NCI-H345 treated with DMSO at 0.1 percent for 48 hours (cell line): Measurements from ENCODE around the gene KLHL29.

ENCODE experiments used
- DNase-seq: peaks from one replicate; lab custom pipeline; 2025; ENCODE audit not compliant: unreplicated experiment; lab: John Stamatoyannopoulos, UW

Gene KLHL29

GRCh38 chr2:23746141-23746863 lies 361.3 kb downstream of the KLHL29 start:
- no peak for DNase-seq

DNA sequence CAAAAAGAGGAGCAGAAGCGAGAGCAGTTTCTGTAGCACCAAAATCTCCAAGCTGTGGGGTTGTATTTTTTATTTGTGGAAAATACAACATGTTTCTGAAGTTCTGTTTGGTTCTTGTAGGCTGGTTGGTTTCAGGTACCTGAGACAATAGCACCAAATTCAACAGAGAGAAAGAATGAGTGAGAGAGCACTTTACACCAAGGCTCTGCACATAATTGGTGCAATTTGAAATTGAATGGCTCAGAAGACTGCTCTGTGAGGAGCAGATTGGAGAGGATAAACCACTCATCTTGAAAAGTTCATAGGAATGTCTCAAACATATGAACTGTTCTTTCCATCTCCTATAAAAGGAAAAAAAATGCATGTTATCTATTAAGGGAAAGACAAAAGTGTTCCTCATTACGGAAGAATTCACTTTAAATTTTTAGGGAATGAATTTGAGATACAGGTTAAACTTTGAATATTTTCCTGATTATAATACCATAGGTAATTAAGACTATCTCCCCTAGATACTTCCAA lies 366.8 kb downstream of the KLHL29 start:
- DNase-seq = no peak

GRCh38 chr2:23753291-23754010 lies 368.5 kb downstream of the KLHL29 start:
- DNase-seq = no peak

- DNase-seq = no peak
These were observed 370.0 kb downstream of the KLHL29 start for GRCh38 chr2:23754970-23755369.

- DNase-seq = no peak
These were observed 371.8 kb downstream of the KLHL29 start for GRCh38 chr2:23756593-23757292.

- DNase-seq = no peak
These were observed 372.9 kb downstream of the KLHL29 start for GRCh38 chr2:23757686-23758433.
